Prostate gland (tissue), 2 donors: ENCODE results near the gene ZKSCAN5.

Experiments
- CTCF ChIP-seq, 4 experiments: fragments of 200-600 bp in 2 of 4; fragments of 450-650 bp in 2 of 4; sonication (generic) in 2 of 4; IDR thresholded peaks; 1 replicate in 3 of 4; 2 replicates in 1 of 4; pipeline ENCODE4 v1.5.1; 2016 to 2019; ENCODE audit warnings: antibody characterized with exemption in 4 of 4, mild to moderate bottlenecking in 2 of 4, moderate library complexity in 2 of 4
- POLR2A ChIP-seq: fragments of 450-650 bp; IDR thresholded peaks from one replicate; pipeline ENCODE4 v1.6.1; 2016; ENCODE audit warnings: antibody characterized with exemption, mild to moderate bottlenecking

GRCh38 chr7:99561737-99562051 is 57.2 kb downstream of the ZKSCAN5 start:
- TF ChIP-seq POLR2A = no peak
- TF ChIP-seq CTCF (IDR thresholded peaks at IDR 0.05) = no peak
